HepG2 (cell line): ENCODE results near the gene PSME3IP1. TPM values are rescaled to one million over a fixed set of nuclear protein-coding genes. Genes with fewer than 3 reads are reported as not detected.

Experiments
- ARNT2 ChIP-seq: sonication (generic); formaldehyde crosslinking; IDR thresholded peaks from 2 replicates; pipeline ENCODE4 v1.8.0; 2022; ENCODE audit warnings: mild to moderate bottlenecking, low read depth, missing genetic modification reagents, moderate library complexity
- ATF4 ChIP-seq, 2 experiments: fragments of 450-650 bp in 1 of 2; sonication (generic) in 1 of 2; formaldehyde crosslinking; IDR thresholded peaks; 2 replicates each; pipeline versions ENCODE4 v1.5.0 to v1.8.0; 2020 to 2022; ENCODE audit warnings: mild to moderate bottlenecking in 1 of 2, missing genetic modification reagents in 1 of 2
- FOXC1 ChIP-seq: sonication (generic); formaldehyde crosslinking; IDR thresholded peaks from 2 replicates; pipeline ENCODE4 v1.8.0; 2022; ENCODE audit warnings: mild to moderate bottlenecking, missing genetic modification reagents, borderline replicate concordance
- MEF2D ChIP-seq: sonication (generic); formaldehyde crosslinking; IDR thresholded peaks from 2 replicates; pipeline ENCODE4 v1.5.1; 2020; ENCODE audit warnings: mild to moderate bottlenecking, missing genetic modification reagents
- NCOA2 ChIP-seq: sonication (generic); formaldehyde crosslinking; IDR thresholded peaks from 2 replicates; pipeline ENCODE4 v1.8.0; 2022; ENCODE audit warnings: inconsistent platforms
- PPARG ChIP-seq: conservative IDR thresholded peaks from 2 replicates; pipeline ENCODE4 v1.6.1; 2016; ENCODE audit warnings: missing biosample characterization, missing genetic modification reagents
- THAP9 ChIP-seq: sonication (generic); formaldehyde crosslinking; IDR thresholded peaks from 2 replicates; pipeline ENCODE4; 2020; ENCODE audit warnings: missing genetic modification reagents, mild to moderate bottlenecking, borderline replicate concordance
- U2AF2 ChIP-seq: fragments of 200-400 bp; formaldehyde crosslinking; IDR thresholded peaks from 2 replicates; pipeline ENCODE4 v1.6.1; 2017; ENCODE audit warnings: low read depth, mild to moderate bottlenecking, low read length
- ZNF142 ChIP-seq: sonication (generic); formaldehyde crosslinking; IDR thresholded peaks from 2 replicates; pipeline ENCODE4 v1.4.0; 2020; ENCODE audit warnings: missing genetic modification reagents
- ZNF33A ChIP-seq: sonication (generic); formaldehyde crosslinking; IDR thresholded peaks from 2 replicates; pipeline ENCODE4 v1.5.1; 2020; ENCODE audit warnings: missing genetic modification reagents, mild to moderate bottlenecking, moderate library complexity, borderline replicate concordance
- ZNF503 ChIP-seq: sonication (generic); formaldehyde crosslinking; IDR thresholded peaks from 2 replicates; pipeline ENCODE4 v1.4.0; 2020; ENCODE audit warnings: missing genetic modification reagents
- ZNF780A ChIP-seq: sonication (generic); formaldehyde crosslinking; IDR thresholded peaks from 2 replicates; pipeline ENCODE4 v1.8.0; 2022; ENCODE audit warnings: mild to moderate bottlenecking, missing genetic modification reagents, moderate library complexity
- ZNF841 ChIP-seq: sonication (generic); formaldehyde crosslinking; IDR thresholded peaks from 2 replicates; pipeline ENCODE4 v1.8.1; 2023; ENCODE audit warnings: missing genetic modification reagents, borderline replicate concordance
- polyA plus RNA-seq, 8 experiments: library from polyadenylated mRNA; depleted of rRNA in 3 of 8; stranded (reverse) in 7 of 8; unstranded in 1 of 8; fragments of >200 nt; fragmentation: Illumina TruSeq in 4 of 8; extraction: Trizol in 4 of 8; gene quantifications; 2 replicates each; pipeline versions ENCODE4 v1.2.1 to v1.2.3, GENCODE V29; 2011 to 2016; ENCODE audit warnings: low read depth in 4 of 8, missing spikeins in 1 of 8, mixed read lengths in 1 of 8; ENCODE audit not compliant: insufficient read depth in 1 of 8
- total RNA-seq, 5 experiments: library from RNA; depleted of rRNA; stranded (reverse); fragments of >200 nt; fragmentation: Illumina TruSeq; extraction: Trizol; gene quantifications; 2 replicates each; pipeline ENCODE4 v1.2.3, GENCODE V29; 2016; ENCODE audit warnings: low read depth in 1 of 5
- TF ChIP-seq, protein P1 (sequence below): IDR thresholded peaks from 2 replicates; pipeline ENCODE4 v1.6.1; 2016
- TF ChIP-seq, protein P2 (sequence below): sonication (generic); formaldehyde crosslinking; IDR thresholded peaks from 2 replicates; pipeline ENCODE4 v1.9.0; 2021; ENCODE audit warnings: missing genetic modification reagents, mild to moderate bottlenecking, borderline replicate concordance

The PSME3IP1 gene
- total and polyA plus RNA-seq, 2 of the 13 experiments (the other 11 are each of a cell fraction or from before 2014, with no cell fraction given), result 90.8 to 99.8 TPM

DNA sequence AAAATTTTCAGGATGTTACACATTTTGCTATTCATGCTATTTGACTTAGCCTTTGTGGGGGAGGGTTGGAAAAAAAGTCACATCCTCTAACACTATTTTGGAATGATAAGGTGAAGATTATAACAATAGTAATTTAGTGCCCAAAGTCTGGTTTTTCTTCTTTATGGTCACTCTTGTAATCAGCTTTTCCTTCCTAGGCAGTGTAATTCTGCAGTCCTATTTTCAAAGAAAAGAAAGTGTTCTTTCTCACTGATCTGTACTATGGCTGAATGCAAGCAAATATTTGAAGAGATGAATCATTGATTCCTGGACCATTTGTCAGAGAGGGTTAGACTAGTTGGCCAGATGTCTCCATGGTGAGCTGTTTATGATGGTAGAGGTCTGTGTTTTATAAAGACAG is 8.7 kb upstream of the PSME3IP1 start (continued):
- TF ChIP-seq ZNF142, result no peak
- TF ChIP-seq, protein P1, sequence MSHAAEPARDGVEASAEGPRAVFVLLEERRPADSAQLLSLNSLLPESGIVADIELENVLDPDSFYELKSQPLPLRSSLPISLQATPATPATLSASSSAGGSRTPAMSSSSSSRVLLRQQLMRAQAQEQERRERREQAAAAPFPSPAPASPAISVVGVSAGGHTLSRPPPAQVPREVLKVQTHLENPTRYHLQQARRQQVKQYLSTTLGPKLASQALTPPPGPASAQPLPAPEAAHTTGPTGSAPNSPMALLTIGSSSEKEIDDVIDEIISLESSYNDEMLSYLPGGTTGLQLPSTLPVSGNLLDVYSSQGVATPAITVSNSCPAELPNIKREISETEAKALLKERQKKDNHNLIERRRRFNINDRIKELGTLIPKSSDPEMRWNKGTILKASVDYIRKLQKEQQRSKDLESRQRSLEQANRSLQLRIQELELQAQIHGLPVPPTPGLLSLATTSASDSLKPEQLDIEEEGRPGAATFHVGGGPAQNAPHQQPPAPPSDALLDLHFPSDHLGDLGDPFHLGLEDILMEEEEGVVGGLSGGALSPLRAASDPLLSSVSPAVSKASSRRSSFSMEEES, result no peak
- no peak for TF ChIP-seq ZNF841 (CRISPR knock-in tag)
- TF ChIP-seq NCOA2 (CRISPR knock-in tag), result peak; percentile 78
- TF ChIP-seq ZNF503, result no peak
- no peak for TF ChIP-seq FOXC1 (CRISPR knock-in tag)
- TF ChIP-seq ATF4 (CRISPR knock-in tag; IDR thresholded peaks at IDR 0.05), result no peak
- TF ChIP-seq ZNF33A (CRISPR knock-in tag), result no peak
- no peak for TF ChIP-seq THAP9 (CRISPR knock-in tag)
- peak; percentile 44; the same call in 1 of the 2 replicates for TF ChIP-seq MEF2D (CRISPR knock-in tag)
- peak; percentile 78 for TF ChIP-seq PPARG (CRISPR knock-in tag)
- no peak for TF ChIP-seq U2AF2
- no peak for TF ChIP-seq ZNF780A
- TF ChIP-seq, protein P2, sequence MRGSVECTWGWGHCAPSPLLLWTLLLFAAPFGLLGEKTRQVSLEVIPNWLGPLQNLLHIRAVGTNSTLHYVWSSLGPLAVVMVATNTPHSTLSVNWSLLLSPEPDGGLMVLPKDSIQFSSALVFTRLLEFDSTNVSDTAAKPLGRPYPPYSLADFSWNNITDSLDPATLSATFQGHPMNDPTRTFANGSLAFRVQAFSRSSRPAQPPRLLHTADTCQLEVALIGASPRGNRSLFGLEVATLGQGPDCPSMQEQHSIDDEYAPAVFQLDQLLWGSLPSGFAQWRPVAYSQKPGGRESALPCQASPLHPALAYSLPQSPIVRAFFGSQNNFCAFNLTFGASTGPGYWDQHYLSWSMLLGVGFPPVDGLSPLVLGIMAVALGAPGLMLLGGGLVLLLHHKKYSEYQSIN (CRISPR knock-in tag), result no peak
- no peak for TF ChIP-seq ARNT2 (CRISPR knock-in tag)
